HEK293 (cell line): Measurements from ENCODE around the gene TRMT61A.

Experiments used
- EGR2 ChIP-seq: fragments of 450-650 bp; formaldehyde crosslinking; IDR thresholded peaks from 2 replicates; pipeline ENCODE4 v1.5.1; 2016; ENCODE audit warnings: low read depth, missing biosample characterization, missing genetic modification characterization
- GLI4 ChIP-seq: fragments of 450-650 bp; formaldehyde crosslinking; IDR thresholded peaks from 2 replicates; pipeline ENCODE4 v1.5.1; 2016; ENCODE audit warnings: missing biosample characterization, missing genetic modification characterization
- HOXD13 ChIP-seq: sonication (generic); formaldehyde crosslinking; IDR thresholded peaks from 2 replicates; pipeline ENCODE4 v1.8.0; 2022; ENCODE audit warnings: missing genetic modification reagents, borderline replicate concordance
- KLF7 ChIP-seq: fragments of 450-650 bp; formaldehyde crosslinking; IDR thresholded peaks from 2 replicates; pipeline ENCODE4 v1.5.1; 2016; ENCODE audit warnings: missing biosample characterization, missing genetic modification characterization, borderline replicate concordance
- TRIM28 ChIP-seq: IDR thresholded peaks from 2 replicates; pipeline ENCODE4 v1.6.1; 2011; ENCODE audit warnings: low read length, control low read depth, borderline replicate concordance
- ZFHX2 ChIP-seq: fragments of 450-650 bp; formaldehyde crosslinking; conservative IDR thresholded peaks from 2 replicates; pipeline ENCODE4 v1.5.1; 2016; ENCODE audit warnings: missing biosample characterization, missing genetic modification characterization
- ZNF10 ChIP-seq: fragments of 450-650 bp; formaldehyde crosslinking; IDR thresholded peaks from 2 replicates; pipeline ENCODE4 v1.5.1; 2017; ENCODE audit warnings: missing biosample characterization, missing genetic modification characterization
- ZNF112 ChIP-seq: fragments of 450-650 bp; formaldehyde crosslinking; IDR thresholded peaks from 2 replicates; pipeline ENCODE4 v1.5.0; 2017; ENCODE audit warnings: missing biosample characterization, missing genetic modification characterization
- ZNF175 ChIP-seq: fragments of 450-650 bp; formaldehyde crosslinking; IDR thresholded peaks from 2 replicates; pipeline ENCODE4 v1.5.1; 2016; ENCODE audit warnings: missing biosample characterization, missing genetic modification characterization
- ZNF341 ChIP-seq: fragments of 450-650 bp; formaldehyde crosslinking; IDR thresholded peaks from 2 replicates; pipeline ENCODE4; 2016; ENCODE audit warnings: low read depth, missing biosample characterization, missing genetic modification characterization
- ZNF514 ChIP-seq: fragments of 450-650 bp; formaldehyde crosslinking; IDR thresholded peaks from 2 replicates; pipeline ENCODE4 v1.5.1; 2016; ENCODE audit warnings: missing biosample characterization, missing genetic modification characterization
- ZNF549 ChIP-seq: fragments of 450-650 bp; IDR thresholded peaks from 2 replicates; pipeline ENCODE4 v1.5.1; 2018; ENCODE audit warnings: missing biosample characterization, missing genetic modification characterization, mild to moderate bottlenecking, inconsistent platforms, moderate library complexity
- ZNF600 ChIP-seq: fragments of 450-650 bp; formaldehyde crosslinking; IDR thresholded peaks from 2 replicates; pipeline ENCODE4 v1.5.1; 2016; ENCODE audit warnings: missing biosample characterization, missing genetic modification characterization
- ZNF610 ChIP-seq: fragments of 450-650 bp; formaldehyde crosslinking; IDR thresholded peaks from 2 replicates; pipeline ENCODE4 v1.5.1; 2016; ENCODE audit warnings: missing biosample characterization, missing genetic modification characterization, borderline replicate concordance
- ZNF843 ChIP-seq: fragments of 450-650 bp; formaldehyde crosslinking; IDR thresholded peaks from 2 replicates; pipeline ENCODE4 v1.5.1; 2016; ENCODE audit warnings: missing biosample characterization, missing genetic modification characterization
- ZSCAN16 ChIP-seq: fragments of 450-650 bp; formaldehyde crosslinking; IDR thresholded peaks from 2 replicates; pipeline ENCODE4 v1.5.1; 2016; ENCODE audit warnings: missing biosample characterization, missing genetic modification characterization
- TF ChIP-seq, protein P1 (sequence below): fragments of 450-650 bp; formaldehyde crosslinking; IDR thresholded peaks from 2 replicates; pipeline ENCODE4 v1.5.1; 2017; ENCODE audit warnings: missing biosample characterization, mild to moderate bottlenecking, missing genetic modification characterization, moderate library complexity
- TF ChIP-seq, protein P2 (sequence below): fragments of 450-650 bp; formaldehyde crosslinking; IDR thresholded peaks from 2 replicates; pipeline ENCODE4 v1.5.1; 2017; ENCODE audit warnings: missing biosample characterization, missing genetic modification characterization
- TF ChIP-seq, protein P3 (sequence below): IDR thresholded peaks from 2 replicates; pipeline ENCODE4 v1.6.1; 2011; ENCODE audit warnings: mild to moderate bottlenecking, low read depth, low read length, borderline replicate concordance
- TF ChIP-seq, protein P4 (sequence below): fragments of 450-650 bp; formaldehyde crosslinking; IDR thresholded peaks from 2 replicates; pipeline ENCODE4 v1.5.1; 2016; ENCODE audit warnings: missing biosample characterization, missing genetic modification characterization
- TF ChIP-seq, protein P5 (sequence below): fragments of 450-650 bp; formaldehyde crosslinking; IDR thresholded peaks from 2 replicates; pipeline ENCODE4 v1.5.1; 2016; ENCODE audit warnings: missing biosample characterization, missing genetic modification characterization
- TF ChIP-seq, protein P6 (sequence below): sonication (generic); formaldehyde crosslinking; IDR thresholded peaks from 2 replicates; pipeline ENCODE4 v1.8.1; 2022; ENCODE audit warnings: mild to moderate bottlenecking, moderate library complexity, missing genetic modification reagents
- TF ChIP-seq, protein P7 (sequence below): fragments of 450-650 bp; formaldehyde crosslinking; IDR thresholded peaks from 2 replicates; pipeline ENCODE4 v1.5.1; 2016; ENCODE audit warnings: missing biosample characterization, missing genetic modification characterization
- TF ChIP-seq, protein P8 (sequence below): fragments of 450-650 bp; IDR thresholded peaks from 2 replicates; pipeline ENCODE4 v1.5.1; 2018; ENCODE audit warnings: missing biosample characterization, missing genetic modification characterization

TRMT61A gene

DNA sequence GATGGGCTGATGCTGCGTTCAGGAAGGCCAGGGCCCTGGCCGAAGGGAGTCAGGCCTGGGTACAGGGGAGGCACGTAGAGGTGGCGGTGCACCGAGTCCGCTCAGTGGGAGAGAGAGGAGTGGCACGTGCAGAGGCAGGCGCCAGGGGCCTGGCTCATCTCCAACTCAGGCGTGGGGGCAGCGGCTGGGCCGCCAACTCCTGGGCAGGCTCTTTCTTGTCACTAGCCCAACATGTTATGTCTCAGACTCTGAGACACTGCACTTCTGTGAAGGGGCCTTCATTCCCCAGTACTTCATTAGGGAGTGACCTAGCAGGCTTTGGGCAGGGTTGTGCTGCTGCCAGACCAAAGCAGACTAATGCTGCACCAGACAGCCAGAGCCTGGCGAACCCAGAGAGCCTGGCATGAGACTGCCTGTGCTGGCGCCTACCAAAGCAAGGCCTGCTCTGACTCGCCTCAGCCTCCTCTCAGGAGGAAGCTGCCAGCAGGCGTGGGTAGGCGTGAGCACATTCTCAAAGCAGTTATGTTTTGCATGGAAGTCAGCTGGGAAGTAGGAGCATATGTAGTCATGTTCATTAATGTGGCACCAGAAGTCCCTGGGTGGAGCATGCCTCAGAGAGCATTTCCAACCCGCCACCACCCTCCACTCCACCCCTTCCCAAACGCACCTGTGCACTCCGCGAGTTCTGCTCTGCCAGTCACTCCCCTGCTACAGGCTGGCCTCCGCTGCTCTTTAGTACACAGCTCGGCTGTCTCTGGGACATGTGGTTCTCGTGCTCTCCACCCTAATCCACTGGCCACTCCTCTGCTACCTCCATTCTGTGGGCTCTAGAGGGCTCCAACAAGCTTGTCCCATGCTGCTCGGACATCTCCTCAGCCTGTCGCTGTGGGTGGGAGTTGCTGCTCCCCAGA lies 16.0 kb upstream of the TRMT61A start (continued):
- TF ChIP-seq TRIM28 (no peak), ZSCAN16 (tag by site-specific recombination) (no peak), ZNF112 (tag by site-specific recombination) (no peak), HOXD13 (CRISPR knock-in tag) (no peak), ZNF175 (tag by site-specific recombination) (no peak), ZNF549 (tag by site-specific recombination) (no peak), ZNF610 (tag by site-specific recombination) (0 out of 2 replicates have a peak, but pooled peaks have one; percentile 25), ZNF341 (peak; percentile 66), ZFHX2 (tag by site-specific recombination) (peak; percentile 80), ZNF843 (tag by site-specific recombination) (peak; percentile 20; the same call in 1 of the 2 replicates), ZNF514 (tag by site-specific recombination) (no peak), ZNF10 (tag by site-specific recombination) (no peak), KLF7 (no peak), GLI4 (tag by site-specific recombination) (no peak), EGR2 (tag by site-specific recombination) (peak; percentile 54; the same call in 1 of the 2 replicates), ZNF600 (peak; percentile 94)
- TF ChIP-seq, protein P1, sequence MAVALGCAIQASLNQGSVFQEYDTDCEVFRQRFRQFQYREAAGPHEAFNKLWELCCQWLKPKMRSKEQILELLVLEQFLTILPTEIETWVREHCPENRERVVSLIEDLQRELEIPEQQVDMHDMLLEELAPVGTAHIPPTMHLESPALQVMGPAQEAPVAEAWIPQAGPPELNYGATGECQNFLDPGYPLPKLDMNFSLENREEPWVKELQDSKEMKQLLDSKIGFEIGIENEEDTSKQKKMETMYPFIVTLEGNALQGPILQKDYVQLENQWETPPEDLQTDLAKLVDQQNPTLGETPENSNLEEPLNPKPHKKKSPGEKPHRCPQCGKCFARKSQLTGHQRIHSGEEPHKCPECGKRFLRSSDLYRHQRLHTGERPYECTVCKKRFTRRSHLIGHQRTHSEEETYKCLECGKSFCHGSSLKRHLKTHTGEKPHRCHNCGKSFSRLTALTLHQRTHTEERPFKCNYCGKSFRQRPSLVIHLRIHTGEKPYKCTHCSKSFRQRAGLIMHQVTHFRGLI = no peak
- TF ChIP-seq, protein P2, sequence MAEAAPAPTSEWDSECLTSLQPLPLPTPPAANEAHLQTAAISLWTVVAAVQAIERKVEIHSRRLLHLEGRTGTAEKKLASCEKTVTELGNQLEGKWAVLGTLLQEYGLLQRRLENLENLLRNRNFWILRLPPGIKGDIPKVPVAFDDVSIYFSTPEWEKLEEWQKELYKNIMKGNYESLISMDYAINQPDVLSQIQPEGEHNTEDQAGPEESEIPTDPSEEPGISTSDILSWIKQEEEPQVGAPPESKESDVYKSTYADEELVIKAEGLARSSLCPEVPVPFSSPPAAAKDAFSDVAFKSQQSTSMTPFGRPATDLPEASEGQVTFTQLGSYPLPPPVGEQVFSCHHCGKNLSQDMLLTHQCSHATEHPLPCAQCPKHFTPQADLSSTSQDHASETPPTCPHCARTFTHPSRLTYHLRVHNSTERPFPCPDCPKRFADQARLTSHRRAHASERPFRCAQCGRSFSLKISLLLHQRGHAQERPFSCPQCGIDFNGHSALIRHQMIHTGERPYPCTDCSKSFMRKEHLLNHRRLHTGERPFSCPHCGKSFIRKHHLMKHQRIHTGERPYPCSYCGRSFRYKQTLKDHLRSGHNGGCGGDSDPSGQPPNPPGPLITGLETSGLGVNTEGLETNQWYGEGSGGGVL (tag by site-specific recombination) = no peak
- TF ChIP-seq, protein P3, sequence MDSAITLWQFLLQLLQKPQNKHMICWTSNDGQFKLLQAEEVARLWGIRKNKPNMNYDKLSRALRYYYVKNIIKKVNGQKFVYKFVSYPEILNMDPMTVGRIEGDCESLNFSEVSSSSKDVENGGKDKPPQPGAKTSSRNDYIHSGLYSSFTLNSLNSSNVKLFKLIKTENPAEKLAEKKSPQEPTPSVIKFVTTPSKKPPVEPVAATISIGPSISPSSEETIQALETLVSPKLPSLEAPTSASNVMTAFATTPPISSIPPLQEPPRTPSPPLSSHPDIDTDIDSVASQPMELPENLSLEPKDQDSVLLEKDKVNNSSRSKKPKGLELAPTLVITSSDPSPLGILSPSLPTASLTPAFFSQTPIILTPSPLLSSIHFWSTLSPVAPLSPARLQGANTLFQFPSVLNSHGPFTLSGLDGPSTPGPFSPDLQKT = no peak
- TF ChIP-seq, protein P4, sequence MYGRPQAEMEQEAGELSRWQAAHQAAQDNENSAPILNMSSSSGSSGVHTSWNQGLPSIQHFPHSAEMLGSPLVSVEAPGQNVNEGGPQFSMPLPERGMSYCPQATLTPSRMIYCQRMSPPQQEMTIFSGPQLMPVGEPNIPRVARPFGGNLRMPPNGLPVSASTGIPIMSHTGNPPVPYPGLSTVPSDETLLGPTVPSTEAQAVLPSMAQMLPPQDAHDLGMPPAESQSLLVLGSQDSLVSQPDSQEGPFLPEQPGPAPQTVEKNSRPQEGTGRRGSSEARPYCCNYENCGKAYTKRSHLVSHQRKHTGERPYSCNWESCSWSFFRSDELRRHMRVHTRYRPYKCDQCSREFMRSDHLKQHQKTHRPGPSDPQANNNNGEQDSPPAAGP (tag by site-specific recombination) = peak; percentile 84
- TF ChIP-seq, protein P5, sequence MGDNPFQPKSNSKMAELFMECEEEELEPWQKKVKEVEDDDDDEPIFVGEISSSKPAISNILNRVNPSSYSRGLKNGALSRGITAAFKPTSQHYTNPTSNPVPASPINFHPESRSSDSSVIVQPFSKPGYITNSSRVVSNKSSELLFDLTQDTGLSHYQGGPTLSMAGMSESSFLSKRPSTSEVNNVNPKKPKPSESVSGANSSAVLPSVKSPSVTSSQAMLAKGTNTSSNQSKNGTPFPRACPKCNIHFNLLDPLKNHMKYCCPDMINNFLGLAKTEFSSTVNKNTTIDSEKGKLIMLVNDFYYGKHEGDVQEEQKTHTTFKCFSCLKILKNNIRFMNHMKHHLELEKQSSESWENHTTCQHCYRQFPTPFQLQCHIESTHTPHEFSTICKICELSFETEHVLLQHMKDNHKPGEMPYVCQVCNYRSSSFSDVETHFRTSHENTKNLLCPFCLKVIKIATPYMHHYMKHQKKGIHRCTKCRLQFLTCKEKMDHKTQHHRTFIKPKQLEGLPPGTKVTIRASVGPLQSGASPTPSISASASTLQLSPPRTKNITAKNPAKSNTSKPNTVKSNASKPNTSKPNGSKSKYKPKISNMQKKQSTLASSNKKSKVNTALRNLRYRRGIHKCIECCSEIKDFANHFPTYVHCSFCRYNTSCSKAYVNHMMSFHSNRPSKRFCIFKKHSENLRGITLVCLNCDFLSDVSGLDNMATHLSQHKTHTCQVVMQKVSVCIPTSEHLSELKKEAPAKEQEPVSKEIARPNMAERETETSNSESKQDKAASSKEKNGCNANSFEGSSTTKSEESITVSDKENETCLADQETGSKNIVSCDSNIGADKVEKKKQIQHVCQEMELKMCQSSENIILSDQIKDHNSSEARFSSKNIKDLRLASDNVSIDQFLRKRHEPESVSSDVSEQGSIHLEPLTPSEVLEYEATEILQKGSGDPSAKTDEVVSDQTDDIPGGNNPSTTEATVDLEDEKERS (tag by site-specific recombination) = no peak
- TF ChIP-seq, protein P6, sequence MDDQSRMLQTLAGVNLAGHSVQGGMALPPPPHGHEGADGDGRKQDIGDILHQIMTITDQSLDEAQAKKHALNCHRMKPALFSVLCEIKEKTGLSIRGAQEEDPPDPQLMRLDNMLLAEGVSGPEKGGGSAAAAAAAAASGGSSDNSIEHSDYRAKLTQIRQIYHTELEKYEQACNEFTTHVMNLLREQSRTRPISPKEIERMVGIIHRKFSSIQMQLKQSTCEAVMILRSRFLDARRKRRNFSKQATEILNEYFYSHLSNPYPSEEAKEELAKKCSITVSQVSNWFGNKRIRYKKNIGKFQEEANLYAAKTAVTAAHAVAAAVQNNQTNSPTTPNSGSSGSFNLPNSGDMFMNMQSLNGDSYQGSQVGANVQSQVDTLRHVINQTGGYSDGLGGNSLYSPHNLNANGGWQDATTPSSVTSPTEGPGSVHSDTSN (CRISPR knock-in tag) = no peak
- TF ChIP-seq, protein P7, sequence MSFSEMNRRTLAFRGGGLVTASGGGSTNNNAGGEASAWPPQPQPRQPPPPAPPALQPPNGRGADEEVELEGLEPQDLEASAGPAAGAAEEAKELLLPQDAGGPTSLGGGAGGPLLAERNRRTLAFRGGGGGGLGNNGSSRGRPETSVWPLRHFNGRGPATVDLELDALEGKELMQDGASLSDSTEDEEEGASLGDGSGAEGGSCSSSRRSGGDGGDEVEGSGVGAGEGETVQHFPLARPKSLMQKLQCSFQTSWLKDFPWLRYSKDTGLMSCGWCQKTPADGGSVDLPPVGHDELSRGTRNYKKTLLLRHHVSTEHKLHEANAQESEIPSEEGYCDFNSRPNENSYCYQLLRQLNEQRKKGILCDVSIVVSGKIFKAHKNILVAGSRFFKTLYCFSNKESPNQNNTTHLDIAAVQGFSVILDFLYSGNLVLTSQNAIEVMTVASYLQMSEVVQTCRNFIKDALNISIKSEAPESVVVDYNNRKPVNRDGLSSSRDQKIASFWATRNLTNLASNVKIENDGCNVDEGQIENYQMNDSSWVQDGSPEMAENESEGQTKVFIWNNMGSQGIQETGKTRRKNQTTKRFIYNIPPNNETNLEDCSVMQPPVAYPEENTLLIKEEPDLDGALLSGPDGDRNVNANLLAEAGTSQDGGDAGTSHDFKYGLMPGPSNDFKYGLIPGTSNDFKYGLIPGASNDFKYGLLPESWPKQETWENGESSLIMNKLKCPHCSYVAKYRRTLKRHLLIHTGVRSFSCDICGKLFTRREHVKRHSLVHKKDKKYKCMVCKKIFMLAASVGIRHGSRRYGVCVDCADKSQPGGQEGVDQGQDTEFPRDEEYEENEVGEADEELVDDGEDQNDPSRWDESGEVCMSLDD (tag by site-specific recombination) = 0 out of 2 replicates have a peak, but pooled peaks have one; percentile 15
- TF ChIP-seq, protein P8, sequence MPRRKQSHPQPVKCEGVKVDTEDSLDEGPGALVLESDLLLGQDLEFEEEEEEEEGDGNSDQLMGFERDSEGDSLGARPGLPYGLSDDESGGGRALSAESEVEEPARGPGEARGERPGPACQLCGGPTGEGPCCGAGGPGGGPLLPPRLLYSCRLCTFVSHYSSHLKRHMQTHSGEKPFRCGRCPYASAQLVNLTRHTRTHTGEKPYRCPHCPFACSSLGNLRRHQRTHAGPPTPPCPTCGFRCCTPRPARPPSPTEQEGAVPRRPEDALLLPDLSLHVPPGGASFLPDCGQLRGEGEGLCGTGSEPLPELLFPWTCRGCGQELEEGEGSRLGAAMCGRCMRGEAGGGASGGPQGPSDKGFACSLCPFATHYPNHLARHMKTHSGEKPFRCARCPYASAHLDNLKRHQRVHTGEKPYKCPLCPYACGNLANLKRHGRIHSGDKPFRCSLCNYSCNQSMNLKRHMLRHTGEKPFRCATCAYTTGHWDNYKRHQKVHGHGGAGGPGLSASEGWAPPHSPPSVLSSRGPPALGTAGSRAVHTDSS (tag by site-specific recombination) = no peak
